IPS-15b (cell line): ENCODE results near the gene ABHD8.
"Not testable (repeated sequence)": the region's sequence is repeated elsewhere in the genome, so short reads cannot be mapped to it uniquely, and the experiment has no call there.

ENCODE experiments used
- H3K27me3 ChIP-seq: one replicate; pipeline ENCODE4 v1.6.1; 2013; ENCODE audit warnings: low read length; ENCODE audit not compliant: control insufficient read depth, insufficient read depth
- H3K36me3 ChIP-seq: one replicate; pipeline ENCODE4 v1.6.1; 2013; ENCODE audit warnings: low read length; ENCODE audit not compliant: control insufficient read depth, insufficient read depth
- H3K4me1 ChIP-seq: one replicate; pipeline ENCODE4 v1.6.1; 2013; ENCODE audit warnings: mild to moderate bottlenecking, low read length; ENCODE audit not compliant: control insufficient read depth, insufficient read depth
- H3K4me3 ChIP-seq: one replicate; pipeline ENCODE4 v1.5.1; 2013; ENCODE audit warnings: low read depth, low read length
- H3K9ac ChIP-seq: one replicate; pipeline ENCODE4 v1.6.1; 2013; ENCODE audit warnings: low read depth, mild to moderate bottlenecking, low read length
- H3K9me3 ChIP-seq: one replicate; pipeline ENCODE4 v1.6.1; 2013; ENCODE audit warnings: mild to moderate bottlenecking, low read length; ENCODE audit not compliant: control insufficient read depth, insufficient read depth

The ABHD8 gene

GRCh38 chr19:17300992-17301619 lies 2.1 kb downstream of the ABHD8 start:
- Histone ChIP-seq H3K9me3 (no peaks in the 10 kb centered on the region), H3K4me1 (peaks cover 10% of the 10 kb centered on the region), H3K9ac (no peak overlapping the region), H3K27me3 (no peaks in the 10 kb centered on the region), H3K4me3 (no peak overlapping the region), H3K36me3 (peaks cover 12% of the 10 kb centered on the region)

GRCh38 chr19:17296976-17297375 lies 6.2 kb downstream of the ABHD8 start:
- H3K4me1 ChIP-seq, result peaks cover 2% of the 10 kb centered on the region
- no peak overlapping the region for H3K4me3 ChIP-seq
- no peaks in the 10 kb centered on the region for H3K27me3 ChIP-seq
- peaks cover 17% of the 10 kb centered on the region for H3K36me3 ChIP-seq
- H3K9ac ChIP-seq, result no peak overlapping the region
- no peaks in the 10 kb centered on the region for H3K9me3 ChIP-seq

GRCh38 chr19:17296273-17296672 lies 7.0 kb downstream of the ABHD8 start:
- H3K9me3 ChIP-seq, result no peaks in the 10 kb centered on the region
- H3K9ac ChIP-seq, result no peak overlapping the region
- no peak overlapping the region for H3K4me3 ChIP-seq
- H3K36me3 ChIP-seq, result peaks cover 16% of the 10 kb centered on the region
- peaks cover 2% of the 10 kb centered on the region for H3K4me1 ChIP-seq
- H3K27me3 ChIP-seq, result no peaks in the 10 kb centered on the region

- peaks cover 10% of the 10 kb centered on the region for H3K36me3 ChIP-seq
- not testable (repeated sequence) for H3K9me3 ChIP-seq, H3K27me3 ChIP-seq, H3K4me1 ChIP-seq, H3K4me3 ChIP-seq, H3K9ac ChIP-seq
Observed at GRCh38 chr19:17295551-17295950, 7.7 kb downstream of the ABHD8 start.

GRCh38 chr19:17294051-17294891 lies 9.0 kb downstream of the ABHD8 start:
- Histone ChIP-seq H3K4me3 (peak overlapping the region; percentile 53), H3K36me3 (peaks cover 10% of the 10 kb centered on the region), H3K9me3 (no peaks in the 10 kb centered on the region), H3K9ac (no peak overlapping the region), H3K4me1 (peaks cover 2% of the 10 kb centered on the region), H3K27me3 (no peaks in the 10 kb centered on the region)

- Histone ChIP-seq H3K4me1 (peaks cover 2% of the 10 kb centered on the region), H3K9ac (no peak overlapping the region), H3K9me3 (no peaks in the 10 kb centered on the region), H3K36me3 (peaks cover 10% of the 10 kb centered on the region), H3K4me3 (peak overlapping the region; percentile 45), H3K27me3 (no peaks in the 10 kb centered on the region)
Observed at GRCh38 chr19:17293605-17294004, 9.6 kb downstream of the ABHD8 start.

GRCh38 chr19:17292301-17293074 lies 10.7 kb downstream of the ABHD8 start:
- Histone ChIP-seq H3K4me3 (peak overlapping the region; percentile 78), H3K4me1 (peaks cover 2% of the 10 kb centered on the region), H3K9ac (peak overlapping the region; percentile 37), H3K9me3 (no peaks in the 10 kb centered on the region), H3K36me3 (peaks cover 7% of the 10 kb centered on the region), H3K27me3 (no peaks in the 10 kb centered on the region)

GRCh38 chr19:17289489-17289888 lies 13.7 kb downstream of the ABHD8 start:
- peaks cover 2% of the 10 kb centered on the region for H3K4me1 ChIP-seq
- peak overlapping the region; percentile 32 for H3K4me3 ChIP-seq
- no peaks in the 10 kb centered on the region for H3K9me3 ChIP-seq
- H3K9ac ChIP-seq, result no peak overlapping the region
- no peaks in the 10 kb centered on the region for H3K27me3 ChIP-seq
- peaks cover 15% of the 10 kb centered on the region for H3K36me3 ChIP-seq

- peaks cover 21% of the 10 kb centered on the region for H3K36me3 ChIP-seq
Observed at GRCh38 chr19:17286752-17287151, 16.5 kb downstream of the ABHD8 start.

GRCh38 chr19:17286263-17286662 lies 17.0 kb downstream of the ABHD8 start:
- Histone ChIP-seq H3K4me3 (no peak overlapping the region), H3K27me3 (no peaks in the 10 kb centered on the region), H3K36me3 (peaks cover 21% of the 10 kb centered on the region), H3K4me1 (no peaks in the 10 kb centered on the region), H3K9me3 (no peaks in the 10 kb centered on the region), H3K9ac (no peak overlapping the region)

More at GRCh38 chr19:17286752-17287151, 16.5 kb downstream of the ABHD8 start:
- Histone ChIP-seq H3K4me3 (no peak overlapping the region), H3K9ac (no peak overlapping the region), H3K4me1 (no peaks in the 10 kb centered on the region), H3K9me3 (no peaks in the 10 kb centered on the region), H3K27me3 (no peaks in the 10 kb centered on the region)

GRCh38 chr19:17285415-17286135 lies 17.6 kb downstream of the ABHD8 start:
- Histone ChIP-seq H3K9me3 (no peaks in the 10 kb centered on the region), H3K9ac (no peak overlapping the region), H3K27me3 (no peaks in the 10 kb centered on the region), H3K4me3 (no peak overlapping the region), H3K36me3 (peaks cover 21% of the 10 kb centered on the region), H3K4me1 (no peaks in the 10 kb centered on the region)
